Measurements from ENCODE around the gene PRPF39. TPM values are rescaled to one million over a fixed set of nuclear protein-coding genes. Genes with fewer than 3 reads are reported as not detected.

PRPF39 gene
- total RNA-seq, 1 experiment from 2014 or later: 32.3 TPM

DNA sequence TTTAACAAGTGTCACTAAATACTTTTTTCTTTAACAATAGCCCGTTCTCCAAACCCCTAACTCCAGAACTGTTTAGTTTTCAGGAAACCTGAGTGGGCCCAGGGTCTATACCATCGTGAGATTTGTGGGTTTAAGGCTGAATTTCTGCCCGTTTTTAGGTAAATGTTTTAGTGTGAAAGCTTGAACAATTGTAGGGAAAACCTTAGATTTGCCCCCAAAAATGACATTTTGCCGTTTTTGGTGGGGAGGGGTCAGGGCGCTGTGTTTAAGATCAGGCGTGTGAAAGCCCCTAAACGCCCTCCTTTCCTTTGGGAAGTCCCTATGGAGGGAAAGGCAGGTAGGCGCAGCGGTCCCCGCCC lies 320 bp upstream of the PRPF39 start:
- POLR2A ChIA-PET: interaction anchor here (1.2 to 2.9 kb wide), 2 partner anchors 50 to 122 kb away, joined by 3 to 7 read pairs; partner anchors contain the start of genes FKBP3, KLHL28 and TOGARAM1
- no peak for TF ChIP-seq PRRX2 (CRISPR knock-in tag; IDR thresholded peaks at IDR 0.05)
- TF ChIP-seq ZNF317 (CRISPR knock-in tag; IDR thresholded peaks at IDR 0.05; ENCODE audit: borderline replicate concordance, low read depth): no peak
- TF ChIP-seq, protein P1, sequence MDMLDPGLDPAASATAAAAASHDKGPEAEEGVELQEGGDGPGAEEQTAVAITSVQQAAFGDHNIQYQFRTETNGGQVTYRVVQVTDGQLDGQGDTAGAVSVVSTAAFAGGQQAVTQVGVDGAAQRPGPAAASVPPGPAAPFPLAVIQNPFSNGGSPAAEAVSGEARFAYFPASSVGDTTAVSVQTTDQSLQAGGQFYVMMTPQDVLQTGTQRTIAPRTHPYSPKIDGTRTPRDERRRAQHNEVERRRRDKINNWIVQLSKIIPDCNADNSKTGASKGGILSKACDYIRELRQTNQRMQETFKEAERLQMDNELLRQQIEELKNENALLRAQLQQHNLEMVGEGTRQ (CRISPR knock-in tag; IDR thresholded peaks at IDR 0.05): no peak
- TF ChIP-seq, protein P2, sequence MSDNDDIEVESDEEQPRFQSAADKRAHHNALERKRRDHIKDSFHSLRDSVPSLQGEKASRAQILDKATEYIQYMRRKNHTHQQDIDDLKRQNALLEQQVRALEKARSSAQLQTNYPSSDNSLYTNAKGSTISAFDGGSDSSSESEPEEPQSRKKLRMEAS (CRISPR knock-in tag; IDR thresholded peaks at IDR 0.05): no peak
- TF ChIP-seq, protein P3, sequence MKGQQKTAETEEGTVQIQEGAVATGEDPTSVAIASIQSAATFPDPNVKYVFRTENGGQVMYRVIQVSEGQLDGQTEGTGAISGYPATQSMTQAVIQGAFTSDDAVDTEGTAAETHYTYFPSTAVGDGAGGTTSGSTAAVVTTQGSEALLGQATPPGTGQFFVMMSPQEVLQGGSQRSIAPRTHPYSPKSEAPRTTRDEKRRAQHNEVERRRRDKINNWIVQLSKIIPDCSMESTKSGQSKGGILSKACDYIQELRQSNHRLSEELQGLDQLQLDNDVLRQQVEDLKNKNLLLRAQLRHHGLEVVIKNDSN (CRISPR knock-in tag; IDR thresholded peaks at IDR 0.05): no peak
- TF ChIP-seq KAT7 (CRISPR knock-in tag; IDR thresholded peaks at IDR 0.05; ENCODE audit: borderline replicate concordance): no peak
- no peak for TF ChIP-seq FOXP1 (CRISPR knock-in tag; IDR thresholded peaks at IDR 0.05; ENCODE audit: borderline replicate concordance)
- TF ChIP-seq, protein P4, sequence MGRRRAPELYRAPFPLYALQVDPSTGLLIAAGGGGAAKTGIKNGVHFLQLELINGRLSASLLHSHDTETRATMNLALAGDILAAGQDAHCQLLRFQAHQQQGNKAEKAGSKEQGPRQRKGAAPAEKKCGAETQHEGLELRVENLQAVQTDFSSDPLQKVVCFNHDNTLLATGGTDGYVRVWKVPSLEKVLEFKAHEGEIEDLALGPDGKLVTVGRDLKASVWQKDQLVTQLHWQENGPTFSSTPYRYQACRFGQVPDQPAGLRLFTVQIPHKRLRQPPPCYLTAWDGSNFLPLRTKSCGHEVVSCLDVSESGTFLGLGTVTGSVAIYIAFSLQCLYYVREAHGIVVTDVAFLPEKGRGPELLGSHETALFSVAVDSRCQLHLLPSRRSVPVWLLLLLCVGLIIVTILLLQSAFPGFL (CRISPR knock-in tag; IDR thresholded peaks at IDR 0.05; ENCODE audit: borderline replicate concordance): no peak
- TF ChIP-seq ZNF416 (CRISPR knock-in tag; IDR thresholded peaks at IDR 0.05): no peak
- no peak for TF ChIP-seq FOXK1 (CRISPR knock-in tag; IDR thresholded peaks at IDR 0.05)
- TF ChIP-seq ZBTB21 (CRISPR knock-in tag; IDR thresholded peaks at IDR 0.05; ENCODE audit: borderline replicate concordance): no peak
- no peak for TF ChIP-seq TEAD4 (CRISPR knock-in tag; IDR thresholded peaks at IDR 0.05)
- TF ChIP-seq SOX15 (CRISPR knock-in tag; IDR thresholded peaks at IDR 0.05): no peak
- TF ChIP-seq, protein P5, sequence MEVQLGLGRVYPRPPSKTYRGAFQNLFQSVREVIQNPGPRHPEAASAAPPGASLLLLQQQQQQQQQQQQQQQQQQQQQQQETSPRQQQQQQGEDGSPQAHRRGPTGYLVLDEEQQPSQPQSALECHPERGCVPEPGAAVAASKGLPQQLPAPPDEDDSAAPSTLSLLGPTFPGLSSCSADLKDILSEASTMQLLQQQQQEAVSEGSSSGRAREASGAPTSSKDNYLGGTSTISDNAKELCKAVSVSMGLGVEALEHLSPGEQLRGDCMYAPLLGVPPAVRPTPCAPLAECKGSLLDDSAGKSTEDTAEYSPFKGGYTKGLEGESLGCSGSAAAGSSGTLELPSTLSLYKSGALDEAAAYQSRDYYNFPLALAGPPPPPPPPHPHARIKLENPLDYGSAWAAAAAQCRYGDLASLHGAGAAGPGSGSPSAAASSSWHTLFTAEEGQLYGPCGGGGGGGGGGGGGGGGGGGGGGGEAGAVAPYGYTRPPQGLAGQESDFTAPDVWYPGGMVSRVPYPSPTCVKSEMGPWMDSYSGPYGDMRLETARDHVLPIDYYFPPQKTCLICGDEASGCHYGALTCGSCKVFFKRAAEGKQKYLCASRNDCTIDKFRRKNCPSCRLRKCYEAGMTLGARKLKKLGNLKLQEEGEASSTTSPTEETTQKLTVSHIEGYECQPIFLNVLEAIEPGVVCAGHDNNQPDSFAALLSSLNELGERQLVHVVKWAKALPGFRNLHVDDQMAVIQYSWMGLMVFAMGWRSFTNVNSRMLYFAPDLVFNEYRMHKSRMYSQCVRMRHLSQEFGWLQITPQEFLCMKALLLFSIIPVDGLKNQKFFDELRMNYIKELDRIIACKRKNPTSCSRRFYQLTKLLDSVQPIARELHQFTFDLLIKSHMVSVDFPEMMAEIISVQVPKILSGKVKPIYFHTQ (CRISPR knock-in tag; IDR thresholded peaks at IDR 0.05): no peak
- Mint-ChIP-seq H3K27ac (0 out of 2 replicates have a peak overlapping the region, but pooled peaks have one; percentile 69), H3K4me1 (peaks cover 42% of the 10 kb centered on the region), H3K4me3 (peak overlapping the region; percentile 68), H3K36me3 (0 out of 2 replicates have a peak, but pooled peaks cover 2% of the 10 kb centered on the region), H3K27me3 (ENCODE audit: low read depth) (no peaks in the 10 kb centered on the region), H3K9me3 (peaks cover 13% of the 10 kb centered on the region)
- ATAC-seq (no peak), DNase-seq (ENCODE audit: low spot score) (no peak)
- CTCF ChIA-PET: no interaction called here

DNA sequence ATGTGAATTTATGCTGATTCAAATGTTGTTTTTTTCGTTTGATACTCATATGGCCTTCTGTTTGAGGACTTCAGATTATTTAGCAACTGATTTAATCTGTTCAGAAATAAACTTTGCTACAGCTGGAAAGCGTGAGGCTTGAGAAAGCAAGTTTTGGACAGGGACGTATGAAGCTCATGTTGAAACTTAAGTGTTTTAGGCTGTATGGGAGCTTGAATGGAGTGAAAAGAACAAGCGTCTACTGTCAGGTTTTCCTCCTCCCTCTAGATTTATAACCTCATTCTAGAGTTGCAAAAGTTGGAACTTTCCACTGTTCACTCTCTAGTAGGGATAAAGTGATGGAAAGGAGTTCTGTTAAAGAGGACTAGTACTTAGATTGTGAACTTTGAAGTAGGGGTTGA lies 1.0 kb downstream of the PRPF39 start:
- ChIA-PET CTCF (interaction anchor here (0.6 to 1.0 kb wide), 2 partner anchors 25 to 171 kb away, joined by 3 read pairs; no protein-coding TSS in a partner anchor), POLR2A (interaction anchor here (1.2 to 2.9 kb wide), 2 partner anchors 49 to 123 kb away, joined by 3 to 7 read pairs; partner anchors contain the start of genes FKBP3, KLHL28 and TOGARAM1)
- H3K27me3 Mint-ChIP-seq (ENCODE audit: low read depth): no peaks in the 10 kb centered on the region
- no peak for DNase-seq (ENCODE audit: low spot score)
- ATAC-seq: no peak
- 0 out of 2 replicates have a peak overlapping the region, but pooled peaks have one; percentile 41 for H3K27ac Mint-ChIP-seq
- TF ChIP-seq SP1 (CRISPR knock-in tag; conservative IDR thresholded peaks at IDR 0.05) (no peak), CREM (CRISPR knock-in tag; IDR thresholded peaks at IDR 0.05) (no peak), TEAD4 (CRISPR knock-in tag; IDR thresholded peaks at IDR 0.05) (no peak), NFE2L1 (CRISPR knock-in tag; IDR thresholded peaks at IDR 0.05) (no peak), KAT7 (CRISPR knock-in tag; IDR thresholded peaks at IDR 0.05; ENCODE audit: borderline replicate concordance) (no peak), FOXK1 (CRISPR knock-in tag; IDR thresholded peaks at IDR 0.05) (no peak), NR2C2 (CRISPR knock-in tag; IDR thresholded peaks at IDR 0.05) (no peak), ZBTB21 (CRISPR knock-in tag; IDR thresholded peaks at IDR 0.05; ENCODE audit: borderline replicate concordance) (no peak), TCF7 (CRISPR knock-in tag; IDR thresholded peaks at IDR 0.05; ENCODE audit: low read depth) (no peak)
- TF ChIP-seq, protein P6, sequence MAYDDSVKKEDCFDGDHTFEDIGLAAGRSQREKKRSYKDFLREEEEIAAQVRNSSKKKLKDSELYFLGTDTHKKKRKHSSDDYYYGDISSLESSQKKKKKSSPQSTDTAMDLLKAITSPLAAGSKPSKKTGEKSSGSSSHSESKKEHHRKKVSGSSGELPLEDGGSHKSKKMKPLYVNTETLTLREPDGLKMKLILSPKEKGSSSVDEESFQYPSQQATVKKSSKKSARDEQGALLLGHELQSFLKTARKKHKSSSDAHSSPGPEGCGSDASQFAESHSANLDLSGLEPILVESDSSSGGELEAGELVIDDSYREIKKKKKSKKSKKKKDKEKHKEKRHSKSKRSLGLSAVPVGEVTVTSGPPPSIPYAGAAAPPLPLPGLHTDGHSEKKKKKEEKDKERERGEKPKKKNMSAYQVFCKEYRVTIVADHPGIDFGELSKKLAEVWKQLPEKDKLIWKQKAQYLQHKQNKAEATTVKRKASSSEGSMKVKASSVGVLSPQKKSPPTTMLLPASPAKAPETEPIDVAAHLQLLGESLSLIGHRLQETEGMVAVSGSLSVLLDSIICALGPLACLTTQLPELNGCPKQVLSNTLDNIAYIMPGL (CRISPR knock-in tag; IDR thresholded peaks at IDR 0.05): no peak
- TF ChIP-seq, protein P7, sequence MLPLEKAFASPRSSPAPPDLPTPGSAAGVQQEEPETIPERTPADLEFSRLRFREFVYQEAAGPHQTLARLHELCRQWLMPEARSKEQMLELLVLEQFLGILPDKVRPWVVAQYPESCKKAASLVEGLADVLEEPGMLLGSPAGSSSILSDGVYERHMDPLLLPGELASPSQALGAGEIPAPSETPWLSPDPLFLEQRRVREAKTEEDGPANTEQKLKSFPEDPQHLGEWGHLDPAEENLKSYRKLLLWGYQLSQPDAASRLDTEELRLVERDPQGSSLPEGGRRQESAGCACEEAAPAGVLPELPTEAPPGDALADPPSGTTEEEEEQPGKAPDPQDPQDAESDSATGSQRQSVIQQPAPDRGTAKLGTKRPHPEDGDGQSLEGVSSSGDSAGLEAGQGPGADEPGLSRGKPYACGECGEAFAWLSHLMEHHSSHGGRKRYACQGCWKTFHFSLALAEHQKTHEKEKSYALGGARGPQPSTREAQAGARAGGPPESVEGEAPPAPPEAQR (CRISPR knock-in tag; IDR thresholded peaks at IDR 0.05): no peak
- 0 out of 2 replicates have a peak, but pooled peaks cover 2% of the 10 kb centered on the region for H3K36me3 Mint-ChIP-seq
- H3K9me3 Mint-ChIP-seq: peaks cover 8% of the 10 kb centered on the region
- H3K4me3 Mint-ChIP-seq: peak overlapping the region; percentile 98
- peaks cover 50% of the 10 kb centered on the region for H3K4me1 Mint-ChIP-seq
